ENCODE results near the gene NDUFB10.

DNA sequence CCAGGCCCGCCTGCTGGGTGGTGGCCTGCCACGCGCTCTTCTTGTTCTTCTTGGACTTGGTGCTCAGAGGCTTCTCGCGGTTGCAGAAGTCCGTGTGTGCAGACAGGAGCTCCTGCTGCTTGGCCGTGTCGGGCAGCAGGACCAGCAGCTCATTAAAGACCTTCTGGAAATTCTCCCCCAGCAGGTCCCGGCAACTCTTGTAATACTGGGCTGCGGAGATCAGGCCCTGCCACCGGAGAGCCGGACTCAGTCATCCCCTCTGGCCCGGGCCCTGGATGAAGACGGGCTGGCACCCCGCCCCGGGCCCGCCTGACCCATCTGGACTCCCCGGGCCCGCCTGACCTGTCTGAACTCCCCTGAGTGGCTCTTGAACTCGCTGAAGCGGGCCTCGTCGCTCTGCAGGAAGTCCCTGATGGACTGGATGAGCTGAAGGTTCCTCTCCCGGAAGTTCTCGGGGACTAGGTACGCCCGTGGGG, 39.1 kb downstream of the NDUFB10 start:
- TF ChIP-seq FOXJ3 (CRISPR knock-in tag; IDR thresholded peaks at IDR 0.05) = no peak
- TF ChIP-seq RFX5 (IDR thresholded peaks at IDR 0.05; ENCODE audit: low read length) = no peak
- no peak for TF ChIP-seq POLR2AphosphoS5 (IDR thresholded peaks at IDR 0.05; ENCODE audit: low read depth, low read length)
- no peak for TF ChIP-seq EZH2phosphoT487 (IDR thresholded peaks at IDR 0.05; ENCODE audit: borderline replicate concordance, low read depth)
- TF ChIP-seq, protein P1, sequence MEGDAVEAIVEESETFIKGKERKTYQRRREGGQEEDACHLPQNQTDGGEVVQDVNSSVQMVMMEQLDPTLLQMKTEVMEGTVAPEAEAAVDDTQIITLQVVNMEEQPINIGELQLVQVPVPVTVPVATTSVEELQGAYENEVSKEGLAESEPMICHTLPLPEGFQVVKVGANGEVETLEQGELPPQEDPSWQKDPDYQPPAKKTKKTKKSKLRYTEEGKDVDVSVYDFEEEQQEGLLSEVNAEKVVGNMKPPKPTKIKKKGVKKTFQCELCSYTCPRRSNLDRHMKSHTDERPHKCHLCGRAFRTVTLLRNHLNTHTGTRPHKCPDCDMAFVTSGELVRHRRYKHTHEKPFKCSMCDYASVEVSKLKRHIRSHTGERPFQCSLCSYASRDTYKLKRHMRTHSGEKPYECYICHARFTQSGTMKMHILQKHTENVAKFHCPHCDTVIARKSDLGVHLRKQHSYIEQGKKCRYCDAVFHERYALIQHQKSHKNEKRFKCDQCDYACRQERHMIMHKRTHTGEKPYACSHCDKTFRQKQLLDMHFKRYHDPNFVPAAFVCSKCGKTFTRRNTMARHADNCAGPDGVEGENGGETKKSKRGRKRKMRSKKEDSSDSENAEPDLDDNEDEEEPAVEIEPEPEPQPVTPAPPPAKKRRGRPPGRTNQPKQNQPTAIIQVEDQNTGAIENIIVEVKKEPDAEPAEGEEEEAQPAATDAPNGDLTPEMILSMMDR (IDR thresholded peaks at IDR 0.05) = no peak
- no peak for TF ChIP-seq MXI1 (IDR thresholded peaks at IDR 0.05; ENCODE audit: low read depth, low read length)
- TF ChIP-seq TAF1 (IDR thresholded peaks at IDR 0.05; ENCODE audit: borderline replicate concordance, low read depth, low read length) = no peak
